ENCODE data around the gene A1BG.

DNA sequence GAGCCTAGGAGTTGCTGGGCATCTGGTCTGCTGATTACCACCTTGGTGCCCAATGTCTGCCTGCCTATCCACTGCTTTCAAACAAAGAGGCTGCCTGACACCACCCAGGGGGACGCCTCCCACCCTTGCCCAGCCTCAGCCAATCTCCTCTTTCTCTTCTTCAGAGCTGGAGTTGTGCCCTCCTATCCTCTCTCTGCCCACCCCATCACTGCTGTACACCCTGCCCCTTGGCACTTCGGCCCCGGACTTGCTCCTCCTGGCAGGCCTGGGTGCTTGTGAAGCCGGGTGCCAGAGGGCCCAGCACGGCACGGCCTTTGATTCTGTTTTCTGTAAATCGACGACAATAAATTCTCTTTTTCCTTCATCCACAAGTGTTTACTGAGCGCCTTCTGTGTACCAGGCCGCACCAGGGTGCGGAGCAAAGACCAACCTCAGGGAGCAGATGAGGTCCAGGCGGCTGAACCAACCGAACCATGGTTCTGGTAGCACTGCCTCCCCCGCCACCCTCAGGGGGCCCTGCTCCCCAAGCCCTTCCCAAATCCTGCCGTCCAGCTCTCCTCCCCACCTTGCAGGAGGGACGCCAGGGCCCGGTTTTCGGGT lies 47.1 kb upstream of the A1BG start:
- TF ChIP-seq, protein P1, sequence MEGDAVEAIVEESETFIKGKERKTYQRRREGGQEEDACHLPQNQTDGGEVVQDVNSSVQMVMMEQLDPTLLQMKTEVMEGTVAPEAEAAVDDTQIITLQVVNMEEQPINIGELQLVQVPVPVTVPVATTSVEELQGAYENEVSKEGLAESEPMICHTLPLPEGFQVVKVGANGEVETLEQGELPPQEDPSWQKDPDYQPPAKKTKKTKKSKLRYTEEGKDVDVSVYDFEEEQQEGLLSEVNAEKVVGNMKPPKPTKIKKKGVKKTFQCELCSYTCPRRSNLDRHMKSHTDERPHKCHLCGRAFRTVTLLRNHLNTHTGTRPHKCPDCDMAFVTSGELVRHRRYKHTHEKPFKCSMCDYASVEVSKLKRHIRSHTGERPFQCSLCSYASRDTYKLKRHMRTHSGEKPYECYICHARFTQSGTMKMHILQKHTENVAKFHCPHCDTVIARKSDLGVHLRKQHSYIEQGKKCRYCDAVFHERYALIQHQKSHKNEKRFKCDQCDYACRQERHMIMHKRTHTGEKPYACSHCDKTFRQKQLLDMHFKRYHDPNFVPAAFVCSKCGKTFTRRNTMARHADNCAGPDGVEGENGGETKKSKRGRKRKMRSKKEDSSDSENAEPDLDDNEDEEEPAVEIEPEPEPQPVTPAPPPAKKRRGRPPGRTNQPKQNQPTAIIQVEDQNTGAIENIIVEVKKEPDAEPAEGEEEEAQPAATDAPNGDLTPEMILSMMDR (IDR thresholded peaks at IDR 0.05 in 4 of 5, conservative IDR thresholded peaks at IDR 0.05 in 1 of 5) = no peak
- no peak for TF ChIP-seq POLR2A (IDR thresholded peaks at IDR 0.05)

Measured in gastrocnemius medialis (tissue), 4 donors.